OCI-LY3 (cell line): ENCODE data around the gene ARHGAP15.

ENCODE experiments used
- CTCF ChIP-seq: fragments of 200-600, 300-600 bp; sonication (generic); IDR thresholded peaks from 2 replicates; pipeline ENCODE4 v1.5.1; 2014; ENCODE audit warnings: antibody characterized with exemption, low read length, low read depth
- EZH2phosphoT487 ChIP-seq: fragments of 200-600 bp; shearing (Covaris generic); IDR thresholded peaks from 2 replicates; pipeline ENCODE4 v1.6.1; 2018; ENCODE audit warnings: antibody characterized with exemption, mixed run types, low read depth

- TF ChIP-seq CTCF = no peak
- TF ChIP-seq EZH2phosphoT487 = no peak
Measured at GRCh38 chr2:143394062-143394461, 264.8 kb downstream of the ARHGAP15 start.
